Vagina (tissue), 2 donors: ENCODE data around the gene SKIDA1.

Experiments used
- CTCF ChIP-seq, 3 experiments: fragments of 450-650 bp in 2 of 3; fragments of 200-600 bp in 1 of 3; sonication (generic) in 1 of 3; IDR thresholded peaks; one replicate each; pipeline ENCODE4 v1.5.1; 2017 to 2019; ENCODE audit warnings: antibody characterized with exemption in 3 of 3, mild to moderate bottlenecking in 2 of 3, moderate library complexity in 2 of 3
- POLR2A ChIP-seq, 2 donors: fragments of 450-650 bp; IDR thresholded peaks; one replicate each; pipeline ENCODE4 v1.6.1; 2017; ENCODE audit warnings: antibody characterized with exemption in 2 of 2, mild to moderate bottlenecking in 2 of 2, moderate library complexity in 2 of 2
- POLR2AphosphoS5 ChIP-seq, 2 donors: sonication (generic); formaldehyde crosslinking; IDR thresholded peaks; one replicate each; pipeline ENCODE4 v1.9.0; 2017; ENCODE audit warnings: antibody characterized with exemption in 2 of 2, mild to moderate bottlenecking in 2 of 2, low read depth in 1 of 2; ENCODE audit not compliant: insufficient read depth in 1 of 2

- TF ChIP-seq CTCF (IDR thresholded peaks at IDR 0.05) (no peak), POLR2A (IDR thresholded peaks at IDR 0.05) (no peak), POLR2AphosphoS5 (IDR thresholded peaks at IDR 0.05; ENCODE audit: insufficient read depth in 1 of 2, low read depth in 1 of 2) (no peak)
Measured at GRCh38 chr10:21490711-21491105, 34.8 kb downstream of the SKIDA1 start.
